ENCODE results near the gene OSBPL1A. TPM values are rescaled to one million over a fixed set of nuclear protein-coding genes. Genes with fewer than 3 reads are reported as not detected.

The OSBPL1A gene
- total and polyA plus RNA-seq, 10 of the 15 experiments (the other 5 are each of a cell fraction or from before 2014, with no cell fraction given) = 0.02 to 0.83 (median 0.11) TPM; not detected in 6

DNA sequence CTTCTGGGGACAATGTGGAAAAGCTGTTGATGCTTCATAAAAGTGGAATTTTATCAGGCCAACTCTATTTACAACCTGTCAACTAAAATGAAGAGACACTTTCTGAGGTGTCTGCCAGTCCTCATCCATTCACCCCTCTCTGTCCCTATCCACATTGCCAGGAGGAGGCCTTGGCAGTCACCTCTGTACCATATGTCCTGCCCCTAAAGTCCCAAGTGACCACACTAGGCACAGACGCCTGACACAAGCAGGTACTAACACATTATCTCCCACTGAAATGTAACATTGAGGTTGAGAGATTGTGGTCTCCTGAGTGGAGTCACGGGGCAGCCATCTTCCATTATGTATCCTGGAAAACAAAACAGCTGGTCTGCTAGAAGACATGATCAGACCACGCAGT is 71.4 kb downstream of the OSBPL1A start (continued):
- TF ChIP-seq SREBF2 (IDR thresholded peaks at IDR 0.05; ENCODE audit: low read length) = no peak
- no peak for TF ChIP-seq EZH2 (IDR thresholded peaks at IDR 0.05; ENCODE audit: borderline replicate concordance, control insufficient read depth, low read depth, low read length)
- TF ChIP-seq TCF7 (IDR thresholded peaks at IDR 0.05; ENCODE audit: borderline replicate concordance) = no peak

- H3K79me2 ChIP-seq (ENCODE audit: control insufficient read depth, insufficient read depth, low read length) = no peaks in the 10 kb centered on the region
- in situ Hi-C loops (cut with MboI) (no loop called here), intact Hi-C loops (cut with micrococcal nuclease; ENCODE audit: unreplicated experiment) (no loop called here)
- H3K4me3 ChIP-seq = no peak overlapping the region
- no peak overlapping the region for H3K27ac ChIP-seq (ENCODE audit: control insufficient read depth, insufficient read depth)
- FAIRE-seq (no peak), DNase-seq (ENCODE audit: low read depth, low spot score) (no peak), ATAC-seq (no peak)
- ChIA-PET POLR2A (no interaction called here), RAD21 (ENCODE audit: unreplicated experiment) (no interaction called here), CTCF (no interaction called here), SMC1A (ENCODE audit: uncharacterized antibody, unreplicated experiment) (no interaction called here)
- BruUV-seq (replicated peaks) = no TSS peak
- H2AFZ ChIP-seq (ENCODE audit: control insufficient read depth, low read depth, low read length) = no peak overlapping the region
- no peaks in the 10 kb centered on the region for H3K4me1 ChIP-seq (ENCODE audit: control insufficient read depth, insufficient read depth, low read length)
- H3K4me2 ChIP-seq (ENCODE audit: control insufficient read depth, insufficient read depth) = no peak overlapping the region
- H3K27me3 ChIP-seq (replicated peaks in 1 of 2; ENCODE audit: control insufficient read depth in 2 of 2, insufficient read depth in 2 of 2, low read length in 1 of 2) = no peaks in the 10 kb centered on the region
- H3K9me3 ChIP-seq (replicated peaks; ENCODE audit: control insufficient read depth, insufficient read depth, low read length) = no peaks in the 10 kb centered on the region
- no peak for TF ChIP-seq RAD51 (IDR thresholded peaks at IDR 0.05)
- H3K36me3 ChIP-seq (ENCODE audit: control insufficient read depth in 2 of 2, insufficient read depth in 2 of 2, low read length in 1 of 2) = no peaks in the 10 kb centered on the region
- H3K9ac ChIP-seq (ENCODE audit: control insufficient read depth, insufficient read depth, low read length) = no peak overlapping the region
- H4K20me1 ChIP-seq (ENCODE audit: control insufficient read depth, insufficient read depth) = no peaks in the 10 kb centered on the region
These were observed 75.0 kb downstream of the OSBPL1A start for GRCh38 chr18:24322584-24323136.

- 0% methylated on average over 1 of the region's 1 CpG for WGBS (ENCODE audit: insufficient coverage, insufficient replicate concordance, low lambda C conversion rate, missing lambda C conversion rate)
- intact Hi-C loops (cut with micrococcal nuclease; ENCODE audit: unreplicated experiment) = no loop called here
- no peak for DNase-seq (ENCODE audit: low read depth, low spot score)
- Histone ChIP-seq H3K36me3 (ENCODE audit: control insufficient read depth in 2 of 2, insufficient read depth in 2 of 2, low read length in 1 of 2) (no peaks in the 10 kb centered on the region), H3K4me3 (no peak overlapping the region), H3K4me2 (ENCODE audit: control insufficient read depth, insufficient read depth) (no peak overlapping the region), H3K4me1 (ENCODE audit: control insufficient read depth, insufficient read depth, low read length) (no peaks in the 10 kb centered on the region), H3K79me2 (ENCODE audit: control insufficient read depth, insufficient read depth, low read length) (no peaks in the 10 kb centered on the region), H4K20me1 (ENCODE audit: control insufficient read depth, insufficient read depth) (no peaks in the 10 kb centered on the region), H3K27ac (ENCODE audit: control insufficient read depth, insufficient read depth) (no peak overlapping the region), H3K27me3 (replicated peaks in 1 of 2; ENCODE audit: control insufficient read depth in 2 of 2, insufficient read depth in 2 of 2, low read length in 1 of 2) (no peaks in the 10 kb centered on the region), H2AFZ (ENCODE audit: control insufficient read depth, low read depth, low read length) (no peak overlapping the region), H3K9ac (ENCODE audit: control insufficient read depth, insufficient read depth, low read length) (no peak overlapping the region), H3K9me3 (replicated peaks; ENCODE audit: control insufficient read depth, insufficient read depth, low read length) (no peaks in the 10 kb centered on the region)
- ChIA-PET CTCF (no interaction called here), POLR2A (no interaction called here), SMC1A (ENCODE audit: uncharacterized antibody, unreplicated experiment) (interaction anchor here (0.7 to 1.3 kb wide), 2 partner anchors 16 to 235 kb away, joined by 3 to 4 read pairs; no protein-coding TSS in a partner anchor), RAD21 (ENCODE audit: unreplicated experiment) (no interaction called here)
- no TSS peak for BruUV-seq (replicated peaks)
- in situ Hi-C loops (cut with MboI) = no loop called here
- no peak for ATAC-seq
- no peak for FAIRE-seq
- TF ChIP-seq HCFC1 (IDR thresholded peaks at IDR 0.05; ENCODE audit: low read length) (no peak), BCL11A (IDR thresholded peaks at IDR 0.05; ENCODE audit: low read depth, low read length) (no peak), BHLHE40 (IDR thresholded peaks at IDR 0.05; ENCODE audit: borderline replicate concordance in 1 of 2, low read depth in 2 of 2, low read length in 1 of 2) (no peak), POLR2AphosphoS2 (IDR thresholded peaks at IDR 0.05; ENCODE audit: low read depth, low read length) (no peak), GABPA (IDR thresholded peaks at IDR 0.05; ENCODE audit: low read depth) (no peak)
These were observed 76.6 kb downstream of the OSBPL1A start for GRCh38 chr18:24321071-24321470.
